K562 (cell line): ENCODE data around the gene CENPX. TPM values are rescaled to one million over a fixed set of nuclear protein-coding genes. Genes with fewer than 3 reads are reported as not detected.

Source experiments
- ATAC-seq: fragments of 200-7000 bp; cut with Tn5 transposase; 3 replicates; pipeline ENCODE4 v1.9.1; 2020; ENCODE audit warnings: moderate library complexity
- BruUV-seq: library from RNA; stranded (reverse); fragments of 400-500 nt; replicated peaks from 2 replicates; lab custom pipeline; 2021; lab: Mats Ljungman, UMichigan
- CTCF ChIA-PET: fragments of 300-600 bp; formaldehyde crosslinking; extraction: SDS; loops from one replicate; lab custom pipeline; 2021; ENCODE audit warnings: low intra/inter-chr PET ratio; lab: Yijun Ruan, JAX
- POLR2A ChIA-PET: fragments of 300-600, 350-650 bp; sonication (Branson Sonifier 250); formaldehyde crosslinking; extraction: SDS; loops from one replicate; lab custom pipeline; 2021; ENCODE audit warnings: antibody characterized with exemption, inconsistent platforms; lab: Yijun Ruan, JAX
- DNase-seq, 4 experiments: peaks; one replicate each; pipeline versions ENCODE4 v3.0.0 to v3.0.0-alpha.2; 2011 to 2018; ENCODE audit warnings: low spot score in 3 of 4, mixed read lengths in 3 of 4; ENCODE audit errors: extremely low read depth in 1 of 4
- FAIRE-seq: peaks from 2 replicates; lab custom pipeline; 2011; peaks lifted over from hg19 to GRCh38; lab: Jason Lieb, UNC
- H2AFZ ChIP-seq: 2 replicates; pipeline ENCODE4 v1.6.0; 2011; ENCODE audit warnings: low read depth, low read length, control low read depth, inconsistent platforms
- H3K27ac ChIP-seq: fragments of 200-600 bp; 3 replicates; pipeline ENCODE4 v1.8.0; 2011; ENCODE audit warnings: low read depth, mild to moderate bottlenecking, control low read depth, inconsistent platforms, low read length, moderate library complexity, mixed read lengths; ENCODE audit errors: extremely low read depth
- H3K27me3 ChIP-seq, 2 experiments: fragments of 300-600 bp in 1 of 2; 2 replicates in 1 of 2; 3 replicates in 1 of 2; pipeline versions ENCODE4 v1.6.0 to v1.8.0; 2011; ENCODE audit warnings: inconsistent platforms in 2 of 2, low read length in 2 of 2, mild to moderate bottlenecking in 1 of 2, mixed read lengths in 1 of 2, moderate library complexity in 1 of 2; ENCODE audit not compliant: control insufficient read depth in 2 of 2, insufficient read depth in 2 of 2
- H3K36me3 ChIP-seq: fragments of 300-600 bp; 3 replicates; pipeline ENCODE4 v1.8.0; 2011; ENCODE audit warnings: mild to moderate bottlenecking, low read length, inconsistent platforms; ENCODE audit not compliant: control insufficient read depth, insufficient read depth
- H3K4me1 ChIP-seq, 2 experiments: fragments of 200-600 bp in 1 of 2; replicated peaks in 1 of 2; 2 replicates in 1 of 2; 3 replicates in 1 of 2; pipeline versions ENCODE4 v1.5.1 to v1.8.0; 2011; ENCODE audit warnings: inconsistent platforms in 2 of 2, low read length in 2 of 2, mild to moderate bottlenecking in 1 of 2, mixed read lengths in 1 of 2, moderate library complexity in 1 of 2; ENCODE audit not compliant: control insufficient read depth in 2 of 2, insufficient read depth in 2 of 2
- H3K4me2 ChIP-seq: 2 replicates; pipeline ENCODE4 v1.6.1; 2011; ENCODE audit warnings: low read length, control low read depth, inconsistent platforms, mixed read lengths; ENCODE audit not compliant: insufficient read depth
- H3K4me3 ChIP-seq: fragments of 200-600 bp; sonication (generic), shearing (Covaris generic); 2 replicates; pipeline ENCODE4 v1.5.1; 2016; ENCODE audit warnings: control low read depth, inconsistent platforms
- H3K79me2 ChIP-seq: fragments of 200-600 bp; 3 replicates; pipeline ENCODE4 v1.8.0; 2011; ENCODE audit warnings: low read length, inconsistent platforms; ENCODE audit not compliant: control insufficient read depth, insufficient read depth
- H3K9ac ChIP-seq, 2 experiments: 2 replicates each; pipeline versions ENCODE4 v1.6.0 to v1.6.1; 2011; ENCODE audit warnings: low read depth in 2 of 2, low read length in 2 of 2, control low read depth in 1 of 2, inconsistent platforms in 1 of 2, mild to moderate bottlenecking in 1 of 2, mixed read lengths in 1 of 2; ENCODE audit not compliant: insufficient read depth in 1 of 2
- H3K9me1 ChIP-seq: one replicate; pipeline ENCODE4 v1.6.0; 2011; ENCODE audit warnings: inconsistent platforms, mild to moderate bottlenecking, low read length, moderate library complexity; ENCODE audit not compliant: control insufficient read depth, insufficient read depth
- H3K9me3 ChIP-seq: replicated peaks from 2 replicates; pipeline ENCODE4 v1.5.1; 2011; ENCODE audit warnings: low read depth, low read length, inconsistent platforms; ENCODE audit not compliant: control insufficient read depth, insufficient read depth
- H4K20me1 ChIP-seq: replicated peaks from 2 replicates; pipeline ENCODE4 v1.6.1; 2011; ENCODE audit warnings: low read length, inconsistent platforms, mixed read lengths; ENCODE audit not compliant: control insufficient read depth, insufficient read depth
- DDX20 ChIP-seq: fragments of 450-650 bp; IDR thresholded peaks from 2 replicates; pipeline ENCODE4 v1.6.1; 2016; ENCODE audit warnings: missing genetic modification characterization, low read depth, mild to moderate bottlenecking, missing compliant biosample characterization, moderate library complexity
- HDAC2 ChIP-seq: fragments of 450-650 bp; IDR thresholded peaks from 2 replicates; pipeline ENCODE4 v1.6.1; 2016; ENCODE audit warnings: mild to moderate bottlenecking
- JUND ChIP-seq, 2 experiments: IDR thresholded peaks; 2 replicates in 1 of 2; 3 replicates in 1 of 2; pipeline ENCODE4 v1.6.1; 2011; ENCODE audit warnings: borderline replicate concordance in 2 of 2, low read depth in 2 of 2, low read length in 2 of 2, improper control_type of control experiment in 1 of 2, missing biosample characterization in 1 of 2, missing genetic modification characterization in 1 of 2, missing genetic modification reagents in 1 of 2
- KDM5B ChIP-seq: fragments of 200-600 bp; sonication (generic); IDR thresholded peaks from 2 replicates; pipeline ENCODE4 v1.6.1; 2012; ENCODE audit warnings: low read depth, mild to moderate bottlenecking, moderate library complexity, low read length, control low read depth, inconsistent platforms; ENCODE audit not compliant: insufficient replicate concordance
- MAFG ChIP-seq: fragments of 450-650 bp; conservative IDR thresholded peaks from 2 replicates; pipeline ENCODE4 v1.6.1; 2016; ENCODE audit warnings: missing genetic modification characterization, missing compliant biosample characterization
- MEF2A ChIP-seq: IDR thresholded peaks from 2 replicates; pipeline ENCODE4 v1.6.1; 2011; ENCODE audit warnings: low read depth, mild to moderate bottlenecking, low read length, moderate library complexity; ENCODE audit not compliant: control insufficient read depth
- MYNN ChIP-seq, 2 experiments: sonication (generic); formaldehyde crosslinking in 1 of 2; IDR thresholded peaks; 2 replicates each; pipeline versions ENCODE4 v1.5.0 to v1.6.1; 2016 to 2020; ENCODE audit warnings: antibody characterized with exemption in 1 of 2, missing genetic modification reagents in 1 of 2
- NEUROD1 ChIP-seq: fragments of 150-350 bp; IDR thresholded peaks from 2 replicates; pipeline ENCODE4 v1.6.1; 2014; ENCODE audit warnings: borderline replicate concordance, low read length, low read depth; ENCODE audit not compliant: partially characterized antibody
- POLR2A ChIP-seq: fragments of 450-650 bp; conservative IDR thresholded peaks from 2 replicates; pipeline ENCODE4 v1.6.1; 2016
- POLR2AphosphoS2 ChIP-seq: IDR thresholded peaks from 2 replicates; pipeline ENCODE4 v1.6.1; 2012; ENCODE audit warnings: low read length, improper control_type of control experiment
- POLR2B ChIP-seq: fragments of 450-650 bp; IDR thresholded peaks from 2 replicates; pipeline ENCODE4 v1.6.1; 2018; ENCODE audit warnings: low read depth; ENCODE audit not compliant: partially characterized antibody
- POLR2G ChIP-seq: fragments of 200-400 bp; formaldehyde crosslinking; IDR thresholded peaks from 2 replicates; pipeline ENCODE4 v1.6.1; 2017; ENCODE audit warnings: low read depth, mild to moderate bottlenecking, antibody characterized with exemption, low read length, moderate library complexity
- RBFOX2 ChIP-seq: fragments of 200-400 bp; formaldehyde crosslinking; IDR thresholded peaks from 2 replicates; pipeline ENCODE4 v1.6.1; 2017; ENCODE audit warnings: low read depth, mild to moderate bottlenecking, low read length, moderate library complexity
- XRCC3 ChIP-seq: fragments of 450-650 bp; IDR thresholded peaks from 2 replicates; pipeline ENCODE4 v1.6.1; 2017; ENCODE audit warnings: mild to moderate bottlenecking, moderate library complexity
- ZNF124 ChIP-seq: sonication (generic); formaldehyde crosslinking; IDR thresholded peaks from 2 replicates; pipeline ENCODE4 v1.8.1; 2022; ENCODE audit warnings: missing genetic modification reagents
- ZNF384 ChIP-seq: IDR thresholded peaks from 2 replicates; pipeline ENCODE4 v1.6.1; 2012; ENCODE audit warnings: low read depth, low read length, improper control_type of control experiment
- ZNF551 ChIP-seq: fragments of 250-450 bp; sonication (Bioruptor Pico); IDR thresholded peaks from 2 replicates; pipeline ENCODE4 v1.5.0; 2021; ENCODE audit warnings: mild to moderate bottlenecking, moderate library complexity
- ZNF696 ChIP-seq: fragments of 250-450 bp; sonication (Bioruptor Pico); conservative IDR thresholded peaks from 2 replicates; pipeline ENCODE4 v1.4.0; 2020; ENCODE audit warnings: mild to moderate bottlenecking, moderate library complexity
- WGBS: fragments of 100-300 bp; shearing (Covaris generic); methylation state at CpG from one replicate; pipeline ENCODE4 v1.1.6; 2016; ENCODE audit warnings: low coverage, mixed read lengths; ENCODE audit not compliant: insufficient coverage; ENCODE audit errors: missing lambda C conversion rate; 5-methylcytosine and 5-hydroxymethylcytosine counted together
- in situ Hi-C: fragments of 300-500 bp; cut with MboI; formaldehyde crosslinking; loops from 4 replicates; pipeline ENCODE4 v1.15.0; 2018; ENCODE audit warnings: inconsistent platforms, mixed read lengths
- intact Hi-C: fragments of 100-400 bp; cut with micrococcal nuclease; formaldehyde crosslinking; loops from 2 replicates; pipeline ENCODE4 v1.14.2; 2022
- polyA plus RNA-seq, 8 experiments: library from polyadenylated mRNA; depleted of rRNA in 4 of 8; stranded (reverse) in 5 of 8; unstranded in 3 of 8; fragments of >200 nt; fragmentation: Nextera tagmentation in 2 of 8; fragmentation: Illumina TruSeq in 1 of 8; extraction: Ambion mirVana in 2 of 8; extraction: Trizol in 1 of 8; gene quantifications; 2 replicates each; pipeline versions ENCODE4 v1.2.1 to v1.2.3, GENCODE V29; 2011 to 2014; ENCODE audit warnings: inconsistent platforms in 1 of 8, missing spikeins in 1 of 8
- total RNA-seq, 7 experiments: library from RNA; depleted of rRNA in 6 of 7; stranded (reverse); fragments of >200 nt in 6 of 7; fragmentation: Illumina TruSeq in 2 of 7; extraction: Trizol in 2 of 7; gene quantifications; 2 replicates each; pipeline versions ENCODE4 v1.2.1 to v1.2.3, GENCODE V29; 2011 to 2021; ENCODE audit warnings: low replicate concordance in 1 of 7
- TF ChIP-seq, protein P1 (sequence below), 2 experiments: fragments of 450-650 bp; conservative IDR thresholded peaks; 2 replicates each; pipeline ENCODE4 v1.6.1; 2017; ENCODE audit warnings: mild to moderate bottlenecking in 2 of 2, moderate library complexity in 2 of 2

The CENPX gene
- total and polyA plus RNA-seq, 9 of the 15 experiments (the other 6 are each of a cell fraction or from before 2014, with no cell fraction given), result 32.7 to 352 (median 127) TPM

DNA sequence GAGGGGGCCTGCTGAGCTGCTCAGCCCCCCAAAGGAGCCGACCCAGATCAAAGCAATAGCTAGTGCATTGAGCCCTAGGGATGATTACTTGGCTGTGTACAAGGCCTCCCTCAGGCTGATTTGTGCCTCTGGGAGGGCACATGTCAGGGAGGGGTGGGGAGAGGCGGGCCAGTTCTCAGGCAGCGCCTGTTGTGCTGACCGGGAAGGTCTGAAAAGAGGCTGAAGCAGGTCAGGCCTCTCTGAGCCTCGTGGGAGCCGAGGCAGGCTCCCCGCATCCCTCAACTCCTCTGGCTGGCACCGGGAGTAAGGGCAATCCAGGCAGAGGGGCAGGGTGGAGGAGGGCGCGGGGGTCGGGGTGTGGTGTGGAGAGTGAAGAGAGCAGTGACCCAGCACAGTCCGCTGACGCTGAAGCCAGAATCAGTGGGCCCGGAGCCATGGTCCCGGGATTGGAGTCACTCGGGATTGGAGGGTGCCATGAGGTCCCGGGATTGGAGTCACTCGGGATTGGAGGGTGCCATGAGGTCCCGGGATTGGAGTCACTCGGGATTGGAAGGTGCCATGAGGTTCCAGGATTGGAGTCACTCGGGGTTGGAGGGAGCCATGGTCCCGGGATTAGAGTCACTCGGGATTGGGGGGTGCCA, 11.8 kb upstream of the CENPX start:
- H3K9ac ChIP-seq, result peak overlapping the region in 1 of 2 experiments; percentile 80; a peak in 2 of 4 replicates
- no peak for FAIRE-seq
- POLR2A ChIA-PET, result interaction anchor here (0.5 to 6.4 kb wide), 6 partner anchors 9 to 255 kb away, joined by 3 to 51 read pairs (median 4); partner anchors contain the start of genes CENPX and LRRC45
- no peaks in the 10 kb centered on the region for H3K27me3 ChIP-seq
- H4K20me1 ChIP-seq, result peaks cover 21% of the 10 kb centered on the region; the same call in 1 of the 2 replicates
- H3K9me3 ChIP-seq, result no peaks in the 10 kb centered on the region
- BruUV-seq, result no TSS peak
- H2AFZ ChIP-seq, result no peak overlapping the region
- no peak overlapping the region for H3K27ac ChIP-seq
- ATAC-seq, result no peak
- H3K36me3 ChIP-seq, result peaks cover 38% of the 10 kb centered on the region; the same call in 2 of the 3 replicates
- H3K4me1 ChIP-seq, result peaks cover 29 to 80% of the 10 kb centered on the region in 2 experiments
- DNase-seq, result no peak
- H3K4me2 ChIP-seq, result no peak overlapping the region
- CTCF ChIA-PET, result no interaction called here
- H3K79me2 ChIP-seq, result peaks cover 41% of the 10 kb centered on the region
- H3K4me3 ChIP-seq, result no peak overlapping the region
- intact Hi-C loops (loop anchor here (5.0 to 10.0 kb wide), 2 partner anchors 63 to 310 kb away; partner anchors contain the start of gene FASN), in situ Hi-C loops (loop anchor here (5.0 kb wide), 1 partner anchor 123 kb away; no protein-coding TSS in a partner anchor)
- 70% methylated on average over 16 of the region's 23 CpGs for WGBS
- peaks cover 6% of the 10 kb centered on the region for H3K9me1 ChIP-seq
- TF ChIP-seq POLR2B, result peak; percentile 45
- no peak for TF ChIP-seq HDAC2
- TF ChIP-seq POLR2AphosphoS2, result peak; percentile 70; the same call in 1 of the 2 replicates
- TF ChIP-seq POLR2G, result peak; percentile 65; the same call in 1 of the 2 replicates
- TF ChIP-seq, protein P1, sequence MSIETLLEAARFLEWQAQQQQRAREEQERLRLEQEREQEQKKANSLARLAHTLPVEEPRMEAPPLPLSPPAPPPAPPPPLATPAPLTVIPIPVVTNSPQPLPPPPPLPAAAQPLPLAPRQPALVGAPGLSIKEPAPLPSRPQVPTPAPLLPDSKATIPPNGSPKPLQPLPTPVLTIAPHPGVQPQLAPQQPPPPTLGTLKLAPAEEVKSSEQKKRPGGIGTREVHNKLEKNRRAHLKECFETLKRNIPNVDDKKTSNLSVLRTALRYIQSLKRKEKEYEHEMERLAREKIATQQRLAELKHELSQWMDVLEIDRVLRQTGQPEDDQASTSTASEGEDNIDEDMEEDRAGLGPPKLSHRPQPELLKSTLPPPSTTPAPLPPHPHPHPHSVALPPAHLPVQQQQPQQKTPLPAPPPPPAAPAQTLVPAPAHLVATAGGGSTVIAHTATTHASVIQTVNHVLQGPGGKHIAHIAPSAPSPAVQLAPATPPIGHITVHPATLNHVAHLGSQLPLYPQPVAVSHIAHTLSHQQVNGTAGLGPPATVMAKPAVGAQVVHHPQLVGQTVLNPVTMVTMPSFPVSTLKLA (conservative IDR thresholded peaks at IDR 0.05), result peak in 1 of 2 experiments; percentile 36; a peak in 1 of 4 replicates
- no peak for TF ChIP-seq NEUROD1
- peak; percentile 38; the same call in 1 of the 2 replicates for TF ChIP-seq MYNN (IDR thresholded peaks at IDR 0.05)
- TF ChIP-seq MYNN (CRISPR knock-in tag; IDR thresholded peaks at IDR 0.05), result no peak
- TF ChIP-seq JUND (IDR thresholded peaks at IDR 0.05; ENCODE audit: borderline replicate concordance, low read depth, low read length), result no peak
- no peak for TF ChIP-seq JUND (tag; IDR thresholded peaks at IDR 0.05; ENCODE audit: borderline replicate concordance, low read depth, low read length)
- TF ChIP-seq ZNF384, result no peak
- TF ChIP-seq ZNF124 (CRISPR knock-in tag), result no peak
- TF ChIP-seq KDM5B, result peak; percentile 48
- peak; percentile 67; the same call in 1 of the 2 replicates for TF ChIP-seq POLR2A
- 0 out of 2 replicates have a peak, but pooled peaks have one; percentile 19 for TF ChIP-seq RBFOX2
- TF ChIP-seq XRCC3, result no peak
- no peak for TF ChIP-seq DDX20 (tag)
- no peak for TF ChIP-seq ZNF696 (CRISPR knock-in tag)
- TF ChIP-seq ZNF551 (CRISPR knock-in tag), result no peak
- no peak for TF ChIP-seq MAFG (tag)
- TF ChIP-seq MEF2A, result no peak
